HG03460 (cell line): ENCODE data around the gene FGD1.
A peak's percentile ranks its signal among the peaks of the same experiment; 100 is the strongest.

ENCODE experiments used
- ATAC-seq: cut with Tn5 transposase; IDR thresholded peaks from one replicate; pipeline ENCODE4 v1.9.1; 2021; ENCODE audit not compliant: unreplicated experiment

Gene FGD1

GRCh38 chrX:54473993-54474859 is 21.8 kb downstream of the FGD1 start:
- ATAC-seq, result no peak

GRCh38 chrX:54470054-54470760 is 25.8 kb downstream of the FGD1 start:
- no peak for ATAC-seq

GRCh38 chrX:54452920-54453319 is 43.1 kb downstream of the FGD1 start:
- no peak for ATAC-seq

GRCh38 chrX:54449929-54450328 is 46.1 kb downstream of the FGD1 start:
- no peak for ATAC-seq

GRCh38 chrX:54447461-54447860 is 48.6 kb downstream of the FGD1 start:
- no peak for ATAC-seq

GRCh38 chrX:54446084-54446483 is 50.0 kb downstream of the FGD1 start:
- ATAC-seq, result no peak

- no peak for ATAC-seq
Observed at GRCh38 chrX:54444752-54445151, 51.3 kb downstream of the FGD1 start.

GRCh38 chrX:54442790-54443189 is 53.2 kb downstream of the FGD1 start:
- ATAC-seq, result no peak

- ATAC-seq, result peak; percentile 99
Observed at GRCh38 chrX:54439960-54440871, 55.8 kb downstream of the FGD1 start, which contains the start of gene TSR2. TSR2 (plus strand) TSS chrX:54440404; CDS start chrX:54440422, 18 bp downstream.

GRCh38 chrX:54435121-54435520 is 60.9 kb downstream of the FGD1 start:
- ATAC-seq, result no peak

- no peak for ATAC-seq
Observed at GRCh38 chrX:54430519-54430918, 65.5 kb downstream of the FGD1 start.

- ATAC-seq, result no peak
Observed at GRCh38 chrX:54427837-54428424, 68.1 kb downstream of the FGD1 start.

- no peak for ATAC-seq
Observed at GRCh38 chrX:54423161-54423888, 72.7 kb downstream of the FGD1 start.

- no peak for ATAC-seq
Observed at GRCh38 chrX:54422168-54422567, 73.9 kb downstream of the FGD1 start.

GRCh38 chrX:54419559-54420302 is 76.3 kb downstream of the FGD1 start:
- no peak for ATAC-seq

- ATAC-seq, result no peak
Observed at GRCh38 chrX:54416965-54417364, 79.1 kb downstream of the FGD1 start.

GRCh38 chrX:54415534-54416350 is 80.3 kb downstream of the FGD1 start:
- ATAC-seq, result no peak

GRCh38 chrX:54413753-54414152 is 82.3 kb downstream of the FGD1 start:
- ATAC-seq, result no peak

- no peak for ATAC-seq
Observed at GRCh38 chrX:54411732-54412131, 84.3 kb downstream of the FGD1 start.
